ENCODE results near the gene IL4R. TPM values are rescaled to one million over a fixed set of nuclear protein-coding genes. Genes with fewer than 3 reads are reported as not detected.

The IL4R gene
- total RNA-seq, 1 experiment from 2014 or later: 28.6 TPM

- no peak overlapping the region for H4K91ac ChIP-seq (ENCODE audit: insufficient read length, low read depth, low read length)
- H3K79me2 ChIP-seq (ENCODE audit: insufficient read depth, low read length): no peaks in the 10 kb centered on the region
- no peak overlapping the region for H3K4me2 ChIP-seq (ENCODE audit: insufficient read depth, insufficient read length, low read length)
- no peak overlapping the region for H3K18ac ChIP-seq (ENCODE audit: insufficient read length, low read depth, low read length)
- no peak overlapping the region for H2BK15ac ChIP-seq (ENCODE audit: low read depth, low read length)
- H3K36me3 Mint-ChIP-seq (ENCODE audit: insufficient read depth in 1 of 3, low read depth in 3 of 3): no peaks in the 10 kb centered on the region; a peak in 1 of 7 replicates
- H3K9me3 ChIP-seq (ENCODE audit: control insufficient read depth, low read depth, low read length): no peaks in the 10 kb centered on the region
- no peak overlapping the region for H4K8ac ChIP-seq (replicated peaks; ENCODE audit: insufficient read length, low read depth, low read length)
- peaks cover 17 to 21% of the 10 kb centered on the region in 2 experiments for H3K4me1 Mint-ChIP-seq
- H3K23me2 ChIP-seq (ENCODE audit: insufficient read length, low read depth, low read length, poor library complexity, severe bottlenecking): no peaks in the 10 kb centered on the region
- H3K23ac ChIP-seq (ENCODE audit: insufficient read length, low read depth, low read length): no peak overlapping the region
- H3K9me3 Mint-ChIP-seq: no peaks in the 10 kb centered on the region; a peak in 1 of 5 replicates
- H3K27me3 Mint-ChIP-seq (ENCODE audit: low read depth): peaks cover 1% of the 10 kb centered on the region; the same call in 1 of the 2 replicates
- H3K27ac ChIP-seq (ENCODE audit: insufficient read length, low read depth, low read length): no peak overlapping the region
- H2BK20ac ChIP-seq (ENCODE audit: low read depth, low read length, poor library complexity, severe bottlenecking): no peak overlapping the region
- no peak overlapping the region for H4K5ac ChIP-seq (ENCODE audit: insufficient read length, low read depth, low read length)
- H3K9ac ChIP-seq (ENCODE audit: extremely low read depth, insufficient read length, low read length): no peak overlapping the region
- no peak overlapping the region for H2BK12ac ChIP-seq (ENCODE audit: insufficient read length, low read depth, low read length)
- no peaks in the 10 kb centered on the region for H3K4me1 ChIP-seq (ENCODE audit: insufficient read depth, low read length)
- DNase-seq: no peak
- no peak overlapping the region for H3K14ac ChIP-seq (ENCODE audit: insufficient read depth, low read length)
- H2BK5ac ChIP-seq (ENCODE audit: insufficient read length, low read length): no peak overlapping the region
- no peak overlapping the region for H3K56ac ChIP-seq (ENCODE audit: insufficient read length, low read depth, low read length)
- no peak overlapping the region for H3T11ph ChIP-seq (ENCODE audit: low read length)
- no peak overlapping the region for H3K4me3 Mint-ChIP-seq
- H2AFZ ChIP-seq (ENCODE audit: low read length): no peak overlapping the region
- no peak overlapping the region for H3K27ac Mint-ChIP-seq
- no peaks in the 10 kb centered on the region for H3K79me1 ChIP-seq (ENCODE audit: insufficient read depth, low read depth, low read length, poor library complexity, severe bottlenecking)
- H3K4ac ChIP-seq (ENCODE audit: low read depth, low read length): no peak overlapping the region
- no peaks in the 10 kb centered on the region for H4K20me1 ChIP-seq (ENCODE audit: control insufficient read depth, insufficient read depth, insufficient read length)
- TF ChIP-seq CTCF (conservative IDR thresholded peaks at IDR 0.05): no peak
- no peaks in the 10 kb centered on the region for H3K27me3 ChIP-seq (ENCODE audit: insufficient read depth, low read length)
- no peak overlapping the region for H2BK120ac ChIP-seq (ENCODE audit: low read depth, low read length, poor library complexity, severe bottlenecking)
- no peak overlapping the region for H2AK5ac ChIP-seq (ENCODE audit: insufficient read length, low read length)
- no CpG with 5 or more reads among the region's 20 CpGs for WGBS (ENCODE audit: extremely low coverage, insufficient read length, low lambda C conversion rate)
Observed at GRCh38 chr16:27402964-27403600, 89.3 kb downstream of the IL4R start.
